HG03196 (cell line): Measurements from ENCODE around the gene FMC1.

Experiments
- ATAC-seq: cut with Tn5 transposase; IDR thresholded peaks from one replicate; pipeline ENCODE4 v1.9.1; 2021; ENCODE audit not compliant: unreplicated experiment

The FMC1 gene

DNA sequence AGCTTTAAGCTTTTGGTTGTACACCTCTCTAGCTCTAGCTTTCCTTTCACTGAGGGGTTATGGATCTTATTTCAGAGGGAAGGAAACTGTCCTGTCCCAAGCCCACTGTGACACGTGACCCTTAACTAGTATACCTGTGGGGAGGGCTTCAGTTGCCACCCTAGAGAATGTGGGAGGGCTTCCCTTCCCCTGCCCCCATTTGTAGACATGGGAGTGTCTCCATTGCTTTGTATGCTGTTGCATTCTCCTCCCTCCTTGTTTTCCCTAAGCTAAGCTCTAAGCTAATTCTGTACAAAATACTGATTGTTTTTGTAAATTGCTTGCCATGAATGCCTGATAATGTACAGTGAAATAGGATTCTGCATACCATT lies 29.8 kb downstream of the FMC1 start:
- ATAC-seq = no peak

DNA sequence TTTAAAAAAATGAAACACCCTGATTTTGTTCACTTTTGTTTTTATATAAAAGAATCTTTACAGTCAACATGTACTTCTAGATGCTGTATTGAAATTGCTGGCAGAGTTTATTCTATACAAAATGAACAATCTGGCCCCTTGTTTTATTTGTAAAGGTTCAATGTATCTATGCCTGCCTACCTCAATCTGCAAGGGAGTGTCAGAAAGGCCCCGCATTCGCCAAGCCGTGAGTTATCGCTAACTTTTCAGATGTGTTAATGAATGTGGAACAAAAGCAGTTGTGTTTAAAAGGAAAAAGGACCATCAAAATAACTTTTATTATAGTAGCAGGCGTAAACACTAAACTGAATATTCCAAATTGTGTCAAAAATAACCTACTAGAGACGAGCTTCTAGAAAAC lies 33.1 kb downstream of the FMC1 start:
- ATAC-seq = no peak

DNA sequence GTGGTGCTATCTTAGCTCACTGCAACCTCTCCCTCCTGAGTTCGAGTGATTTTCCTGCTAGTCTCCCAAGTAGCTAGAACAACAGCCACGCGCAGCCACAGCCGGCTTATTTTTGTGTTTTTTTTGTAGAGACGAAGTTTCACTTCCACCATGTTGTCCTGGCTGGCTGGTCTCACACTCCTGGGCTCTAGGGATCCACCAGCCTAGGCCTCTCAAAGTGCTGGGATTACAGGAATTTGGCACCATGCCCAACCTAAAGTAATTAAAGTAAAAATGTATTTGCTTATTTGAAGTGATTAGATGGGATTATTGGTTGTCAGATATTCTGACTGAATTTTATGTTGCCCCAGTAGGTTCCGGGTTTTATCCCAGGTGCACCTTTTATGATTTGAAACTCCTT lies 41.3 kb downstream of the FMC1 start:
- no peak for ATAC-seq

DNA sequence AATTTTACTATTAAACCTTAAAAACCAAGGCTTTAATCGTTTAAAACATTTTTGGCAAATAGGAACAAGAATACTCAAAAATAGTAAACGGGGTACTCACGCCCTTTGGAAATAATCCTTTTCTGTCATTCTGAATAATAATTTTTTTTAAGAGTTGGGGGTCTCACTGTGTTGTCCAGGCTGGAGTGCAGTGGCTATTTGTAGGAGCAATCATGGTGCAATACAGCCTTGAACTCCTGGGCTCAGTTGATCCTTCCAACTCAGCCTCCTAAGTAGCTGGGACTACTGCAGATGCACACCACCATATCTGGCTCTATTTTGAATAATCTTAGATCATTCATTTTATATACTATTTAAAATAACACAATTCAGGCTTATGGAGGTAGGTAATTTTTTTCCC lies 43.5 kb downstream of the FMC1 start:
- ATAC-seq = no peak

DNA sequence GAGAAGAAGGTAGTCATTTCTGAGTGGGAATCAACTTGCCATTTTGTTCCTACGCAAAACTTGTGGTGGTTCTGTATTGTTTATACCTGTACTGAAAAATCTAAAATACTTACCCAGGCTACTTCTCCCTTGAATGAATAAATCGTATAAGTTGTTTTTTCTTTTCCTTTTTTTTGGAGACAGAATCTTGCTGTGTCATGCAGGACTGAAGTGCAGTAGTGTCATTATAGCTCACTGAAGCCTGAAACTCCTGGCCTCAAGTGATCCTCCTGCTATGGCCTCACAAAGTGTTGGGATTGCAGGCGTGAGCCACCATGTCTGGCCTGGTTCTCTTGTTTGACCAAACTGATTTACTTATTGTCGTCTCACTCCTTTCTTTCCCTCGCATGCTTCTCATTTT lies 46.5 kb downstream of the FMC1 start:
- ATAC-seq = no peak

DNA sequence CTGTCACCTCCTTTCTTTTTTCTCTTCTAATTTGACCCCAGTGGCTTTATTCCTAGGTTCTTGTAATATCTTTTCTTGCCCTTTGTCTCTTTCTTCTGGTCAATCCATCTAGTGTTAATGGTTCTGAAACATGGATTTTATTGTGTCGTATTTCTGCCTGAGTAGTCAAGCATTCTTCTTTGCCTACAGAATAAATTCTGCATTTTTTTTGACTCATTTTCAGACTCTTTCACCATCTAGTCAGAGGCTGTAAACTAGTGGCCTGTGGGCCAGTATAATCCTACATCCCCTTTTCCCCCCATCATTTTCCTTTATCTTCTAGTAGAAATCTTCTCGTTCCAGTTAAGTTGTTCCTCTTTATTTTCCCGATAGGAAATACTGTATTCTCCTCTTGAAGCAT lies 48.0 kb downstream of the FMC1 start:
- ATAC-seq = no peak

DNA sequence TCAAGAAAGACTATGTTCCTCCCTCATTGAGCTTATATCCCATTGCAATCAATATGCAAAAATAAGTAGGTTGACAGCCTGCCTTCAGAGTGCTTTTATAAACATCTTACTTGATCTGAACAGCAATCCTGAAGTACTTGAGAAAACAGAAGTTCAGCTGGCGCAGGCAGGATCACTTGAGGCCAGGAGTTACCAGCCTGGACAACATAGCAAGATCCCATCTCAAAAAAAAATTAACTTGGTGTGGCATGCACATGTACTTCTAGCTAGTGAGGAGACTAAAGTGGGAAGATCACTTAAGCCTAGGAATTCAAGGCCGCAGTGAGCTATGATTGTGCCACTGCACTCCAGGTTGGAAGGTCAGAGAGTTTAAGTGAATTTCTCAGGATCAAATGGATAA lies 48.6 kb downstream of the FMC1 start:
- no peak for ATAC-seq

DNA sequence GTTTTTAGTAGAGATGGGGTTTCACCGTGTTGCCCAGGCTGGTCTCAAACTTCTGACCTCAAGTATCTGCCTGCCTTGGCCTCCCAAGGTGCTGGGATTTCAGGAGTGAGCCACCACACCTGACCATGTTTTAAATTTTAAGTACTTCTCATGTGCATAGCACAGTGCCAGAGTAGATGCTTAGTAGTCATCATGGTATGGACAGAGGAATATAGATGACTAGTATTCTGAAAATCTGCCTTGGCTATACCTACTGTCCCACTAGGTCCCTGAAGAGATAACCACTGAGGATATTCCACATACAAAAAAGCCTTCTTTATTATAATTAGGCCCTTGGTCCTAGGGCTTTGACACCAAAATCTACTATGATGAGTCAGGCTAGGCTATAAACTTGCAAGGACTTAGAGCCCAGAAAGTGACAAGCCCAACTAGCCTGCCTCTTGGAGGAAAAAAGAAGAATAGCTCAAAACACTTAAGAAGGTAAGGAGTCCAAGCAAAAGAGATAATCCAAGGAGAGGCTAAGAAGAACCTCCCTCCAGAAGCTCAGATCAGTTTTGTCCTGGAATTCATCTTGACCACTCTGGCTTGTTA lies 52.6 kb downstream of the FMC1 start:
- no peak for ATAC-seq

DNA sequence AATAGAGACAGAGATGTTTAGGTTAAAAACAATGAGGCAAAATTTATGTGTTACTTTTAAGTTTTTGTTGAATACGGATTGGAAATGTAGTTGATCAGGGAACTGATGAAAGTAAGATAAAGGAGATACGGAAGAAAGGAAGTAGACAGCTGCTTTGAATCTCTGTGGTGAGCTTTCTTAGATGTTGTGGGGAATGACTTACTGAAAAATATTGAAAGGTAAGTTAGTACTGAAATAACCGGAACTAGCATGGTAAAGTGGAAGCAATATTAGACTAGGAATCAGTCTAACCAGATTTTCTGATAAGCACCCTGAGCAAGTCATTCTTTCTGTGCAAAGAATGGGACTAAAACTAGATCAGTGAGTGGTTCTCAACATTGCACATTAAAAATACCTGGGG lies 53.4 kb downstream of the FMC1 start:
- no peak for ATAC-seq
